Suprapubic skin (tissue), 4 donors: ENCODE measurements around the gene ABLIM2. TPM values are rescaled to one million over a fixed set of nuclear protein-coding genes. Genes with fewer than 3 reads are reported as not detected.

Experiments
- DNase-seq, 2 donors: peaks; one replicate each; pipeline ENCODE4 v3.0.0-alpha.2; 2019; ENCODE audit warnings: low spot score in 2 of 2
- H3K27ac ChIP-seq: fragments of 200-600 bp; sonication (generic); one replicate; pipeline ENCODE4 v1.5.1; 2019
- H3K27me3 ChIP-seq: fragments of 200-600 bp; sonication (generic); one replicate; pipeline ENCODE4 v1.5.1; 2019
- H3K36me3 ChIP-seq: fragments of 200-600 bp; sonication (generic); one replicate; pipeline ENCODE4 v1.5.1; 2019
- H3K4me1 ChIP-seq: fragments of 200-600 bp; sonication (generic); one replicate; pipeline ENCODE4 v1.5.1; 2019
- H3K4me3 ChIP-seq: fragments of 200-600 bp; sonication (generic); one replicate; pipeline ENCODE4 v1.5.1; 2019; ENCODE audit warnings: mild to moderate bottlenecking
- H3K9me3 ChIP-seq: fragments of 200-600 bp; sonication (generic); one replicate; pipeline ENCODE4 v1.5.1; 2019
- CTCF ChIP-seq, 2 donors: fragments of 200-600 bp in 1 of 2; fragments of 450-650 bp in 1 of 2; sonication (generic) in 1 of 2; IDR thresholded peaks; one replicate each; pipeline ENCODE4 v1.5.1; 2016 to 2019; ENCODE audit warnings: antibody characterized with exemption in 2 of 2, mild to moderate bottlenecking in 1 of 2, moderate library complexity in 1 of 2
- EP300 ChIP-seq: sonication (generic); formaldehyde crosslinking; IDR thresholded peaks from one replicate; pipeline ENCODE4 v1.6.1; 2017; ENCODE audit warnings: antibody characterized with exemption
- POLR2A ChIP-seq, 2 donors: fragments of 450-650 bp; IDR thresholded peaks; one replicate each; pipeline ENCODE4 v1.6.1; 2017; ENCODE audit warnings: antibody characterized with exemption in 2 of 2, mild to moderate bottlenecking in 2 of 2, moderate library complexity in 2 of 2
- POLR2AphosphoS5 ChIP-seq, 3 donors: sonication (generic); formaldehyde crosslinking; IDR thresholded peaks; one replicate each; pipeline ENCODE4 v1.6.1; 2017; ENCODE audit warnings: antibody characterized with exemption in 3 of 3
- WGBS: methylation state at CpG from one replicate; pipeline ENCODE4 v1.1.5; 2018; 5-methylcytosine and 5-hydroxymethylcytosine counted together
- total RNA-seq, 4 donors: library from RNA; depleted of rRNA; stranded (reverse); fragments of >200 nt; gene quantifications; one replicate each; pipeline ENCODE4 v1.1.0, GENCODE V29; 2016

ABLIM2 gene
- total RNA-seq, 4 donors from 2014 or later, result 11.2 to 16.9 (median 13.3) TPM

- 64% methylated on average over 21 of the region's 22 CpGs for WGBS
- DNase-seq, result no peak
- Histone ChIP-seq H3K36me3 (no peaks in the 10 kb centered on the region), H3K27ac (no peak overlapping the region), H3K9me3 (no peaks in the 10 kb centered on the region), H3K27me3 (peaks cover 3% of the 10 kb centered on the region), H3K4me1 (peaks cover 8% of the 10 kb centered on the region), H3K4me3 (no peak overlapping the region)
- TF ChIP-seq POLR2A (IDR thresholded peaks at IDR 0.05), result no peak
- TF ChIP-seq EP300, result no peak
- no peak for TF ChIP-seq POLR2AphosphoS5 (IDR thresholded peaks at IDR 0.05)
- no peak for TF ChIP-seq CTCF (IDR thresholded peaks at IDR 0.05)
Measured at GRCh38 chr4:8030121-8030781, 128.4 kb downstream of the ABLIM2 start.

GRCh38 chr4:8029689-8030088, 128.9 kb downstream of the ABLIM2 start:
- Histone ChIP-seq H3K27me3 (peaks cover 3% of the 10 kb centered on the region), H3K4me3 (no peak overlapping the region), H3K27ac (no peak overlapping the region), H3K4me1 (peaks cover 8% of the 10 kb centered on the region), H3K9me3 (no peaks in the 10 kb centered on the region), H3K36me3 (no peaks in the 10 kb centered on the region)
- WGBS, result 68% methylated on average over 7 of the region's 12 CpGs
- TF ChIP-seq POLR2A (IDR thresholded peaks at IDR 0.05) (no peak), CTCF (IDR thresholded peaks at IDR 0.05) (no peak), EP300 (no peak), POLR2AphosphoS5 (IDR thresholded peaks at IDR 0.05) (no peak)
- DNase-seq, result no peak

- Histone ChIP-seq H3K9me3 (no peaks in the 10 kb centered on the region), H3K27ac (no peak overlapping the region), H3K36me3 (no peaks in the 10 kb centered on the region), H3K4me3 (no peak overlapping the region), H3K4me1 (peaks cover 8% of the 10 kb centered on the region), H3K27me3 (peaks cover 6% of the 10 kb centered on the region)
- 83% methylated on average over 16 of the region's 20 CpGs for WGBS
- no peak for DNase-seq
- no peak for TF ChIP-seq POLR2AphosphoS5 (IDR thresholded peaks at IDR 0.05)
- no peak for TF ChIP-seq EP300
Measured at GRCh38 chr4:8028884-8029568, 129.6 kb downstream of the ABLIM2 start.

GRCh38 chr4:8028368-8028767, 130.2 kb downstream of the ABLIM2 start:
- H3K27me3 ChIP-seq, result peaks cover 9% of the 10 kb centered on the region
- WGBS, result 91% methylated on average over 2 of the region's 2 CpGs

GRCh38 chr4:8026453-8026852, 132.2 kb downstream of the ABLIM2 start:
- no peak for TF ChIP-seq CTCF (IDR thresholded peaks at IDR 0.05)
- TF ChIP-seq EP300, result no peak
- TF ChIP-seq POLR2A (IDR thresholded peaks at IDR 0.05), result no peak
- DNase-seq, result no peak
- H3K36me3 ChIP-seq, result no peaks in the 10 kb centered on the region
- 40% methylated on average over 2 of the region's 3 CpGs for WGBS
- H3K4me3 ChIP-seq, result no peak overlapping the region
- H3K27me3 ChIP-seq, result peaks cover 9% of the 10 kb centered on the region
- no peak overlapping the region for H3K27ac ChIP-seq
- no peaks in the 10 kb centered on the region for H3K9me3 ChIP-seq
- H3K4me1 ChIP-seq, result peaks cover 8% of the 10 kb centered on the region

More at GRCh38 chr4:8028368-8028767, 130.2 kb downstream of the ABLIM2 start:
- Histone ChIP-seq H3K4me1 (peaks cover 8% of the 10 kb centered on the region), H3K36me3 (no peaks in the 10 kb centered on the region), H3K4me3 (no peak overlapping the region), H3K27ac (no peak overlapping the region), H3K9me3 (no peaks in the 10 kb centered on the region)
- DNase-seq, result no peak
- TF ChIP-seq POLR2AphosphoS5 (IDR thresholded peaks at IDR 0.05) (no peak), CTCF (IDR thresholded peaks at IDR 0.05) (no peak), EP300 (no peak), POLR2A (IDR thresholded peaks at IDR 0.05) (no peak)
